HUES6 (cell line): ENCODE data around the gene TRIM58.

Experiments
- H3K27ac ChIP-seq: 2 replicates; pipeline ENCODE4 v1.7.0; 2013; ENCODE audit warnings: low read depth, mild to moderate bottlenecking, low read length, inconsistent platforms
- H3K27me3 ChIP-seq: 2 replicates; pipeline ENCODE4 v1.6.1; 2013; ENCODE audit warnings: low read length; ENCODE audit not compliant: control insufficient read depth, insufficient read depth
- H3K36me3 ChIP-seq: 2 replicates; pipeline ENCODE4 v1.6.1; 2013; ENCODE audit warnings: low read length; ENCODE audit not compliant: control insufficient read depth, insufficient read depth
- H3K4me1 ChIP-seq: 2 replicates; pipeline ENCODE4 v1.6.1; 2013; ENCODE audit warnings: low read length; ENCODE audit not compliant: control insufficient read depth, insufficient read depth
- H3K4me3 ChIP-seq: 2 replicates; pipeline ENCODE4 v1.5.1; 2013; ENCODE audit warnings: low read depth, low read length
- H3K9ac ChIP-seq: one replicate; pipeline ENCODE4 v1.6.1; 2013; ENCODE audit warnings: mild to moderate bottlenecking, low read length
- H3K9me3 ChIP-seq: 2 replicates; pipeline ENCODE4 v1.6.1; 2013; ENCODE audit warnings: low read depth, low read length; ENCODE audit not compliant: control insufficient read depth, insufficient read depth

TRIM58 gene

DNA sequence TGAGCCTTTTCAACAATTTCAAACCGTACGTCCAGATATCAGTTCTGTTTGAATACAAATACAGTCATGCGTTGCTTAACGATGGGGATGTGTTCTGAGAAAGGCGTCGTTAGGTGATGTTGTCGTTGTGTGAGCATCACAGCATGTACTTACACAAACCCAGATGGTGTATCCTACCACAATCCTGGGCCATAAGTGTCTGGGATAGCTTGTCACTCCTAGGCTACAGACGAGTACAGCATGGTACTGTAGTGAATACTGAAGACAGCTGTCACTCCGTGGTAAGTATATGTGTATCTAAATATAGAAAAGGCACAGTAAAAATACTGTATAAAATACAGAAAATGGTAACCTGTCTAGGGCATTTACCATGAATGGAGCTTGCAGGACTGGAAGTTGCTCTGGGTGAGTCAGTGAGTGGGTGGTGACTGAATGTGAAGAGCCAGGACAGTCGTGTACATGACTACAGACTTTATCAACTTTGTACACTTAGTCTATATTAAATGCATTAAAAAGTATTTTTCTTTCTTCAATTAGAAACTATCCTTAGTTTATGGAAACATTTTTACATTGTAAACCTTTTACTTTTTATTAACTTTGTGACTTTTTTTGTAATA, 27.9 kb downstream of the TRIM58 start:
- H3K36me3 ChIP-seq, result no peaks in the 10 kb centered on the region
- no peak overlapping the region for H3K27ac ChIP-seq
- no peak overlapping the region for H3K4me3 ChIP-seq
- H3K27me3 ChIP-seq, result no peaks in the 10 kb centered on the region
- H3K9me3 ChIP-seq, result peaks cover 7% of the 10 kb centered on the region; the same call in 1 of the 2 replicates
- H3K9ac ChIP-seq, result no peak overlapping the region
- no peaks in the 10 kb centered on the region for H3K4me1 ChIP-seq

DNA sequence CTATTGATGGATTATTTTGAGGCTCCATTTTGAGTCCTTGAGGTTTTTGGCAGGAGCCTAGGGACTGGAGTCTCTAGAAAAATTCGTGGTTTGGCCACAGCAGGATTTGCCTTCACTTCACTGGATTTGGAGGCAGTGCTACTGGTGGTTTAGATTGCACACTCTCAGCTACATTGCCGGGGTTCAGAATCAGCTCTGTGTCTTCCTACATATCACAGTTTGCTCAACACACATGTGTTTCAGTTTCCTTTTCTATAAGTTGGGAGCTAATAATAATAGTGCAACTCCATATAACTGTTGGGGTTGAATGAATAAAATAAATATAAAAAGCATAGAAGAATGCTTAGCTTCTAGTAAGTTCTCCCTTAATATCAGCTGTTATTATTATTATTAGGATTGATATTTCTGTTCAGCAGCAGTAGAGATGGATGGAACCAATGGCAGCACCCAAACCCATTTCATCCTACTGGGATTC, 38.2 kb downstream of the TRIM58 start, which contains the start of gene OR2W3:
Gene OR2W3 (plus strand): TSS at position 425 of the 475 bp plus-strand sequence. CDS start 0 bp downstream, at position 425.
- H3K27ac ChIP-seq, result no peak within 1 kb of the TSS
- no peaks in the 10 kb centered on the region for H3K4me1 ChIP-seq
- peaks cover 24% of the 10 kb centered on the region for H3K9me3 ChIP-seq
- H3K9ac ChIP-seq, result no peak within 1 kb of the TSS
- no peaks in the 10 kb centered on the region for H3K27me3 ChIP-seq
- no peak within 1 kb of the TSS for H3K4me3 ChIP-seq
- H3K36me3 ChIP-seq, result no peaks in the 10 kb centered on the region

DNA sequence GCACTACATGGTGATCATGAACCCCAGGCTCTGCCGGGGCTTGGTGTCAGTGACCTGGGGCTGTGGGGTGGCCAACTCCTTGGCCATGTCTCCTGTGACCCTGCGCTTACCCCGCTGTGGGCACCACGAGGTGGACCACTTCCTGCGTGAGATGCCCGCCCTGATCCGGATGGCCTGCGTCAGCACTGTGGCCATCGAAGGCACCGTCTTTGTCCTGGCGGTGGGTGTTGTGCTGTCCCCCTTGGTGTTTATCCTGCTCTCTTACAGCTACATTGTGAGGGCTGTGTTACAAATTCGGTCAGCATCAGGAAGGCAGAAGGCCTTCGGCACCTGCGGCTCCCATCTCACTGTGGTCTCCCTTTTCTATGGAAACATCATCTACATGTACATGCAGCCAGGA, 39.0 kb downstream of the TRIM58 start:
- no peak overlapping the region for H3K9ac ChIP-seq
- no peaks in the 10 kb centered on the region for H3K4me1 ChIP-seq
- no peak overlapping the region for H3K4me3 ChIP-seq
- H3K27me3 ChIP-seq, result no peaks in the 10 kb centered on the region
- H3K9me3 ChIP-seq, result peaks cover 27% of the 10 kb centered on the region
- H3K36me3 ChIP-seq, result no peaks in the 10 kb centered on the region
- no peak overlapping the region for H3K27ac ChIP-seq

DNA sequence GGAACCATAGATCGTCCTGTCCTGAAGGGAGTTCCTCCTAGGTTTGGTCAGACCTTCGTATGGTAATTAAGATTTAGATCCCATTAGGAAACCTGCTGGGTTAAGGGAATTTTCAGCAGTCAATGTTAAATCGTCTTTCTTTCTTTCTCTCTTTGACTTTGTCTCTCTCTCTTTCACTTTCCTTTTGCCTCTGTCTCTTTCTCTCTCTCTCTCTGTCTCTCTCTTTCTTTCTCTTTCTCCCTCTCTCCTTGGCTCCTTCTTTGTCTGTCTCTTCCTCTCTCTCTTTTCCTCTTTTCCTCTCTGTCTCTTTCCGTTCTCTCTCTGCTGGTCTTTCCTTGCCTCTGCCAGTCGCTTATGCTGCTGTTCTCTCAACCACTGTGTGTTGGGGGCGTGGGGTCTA, 47.1 kb downstream of the TRIM58 start:
- Histone ChIP-seq H3K27ac (no peak overlapping the region), H3K27me3 (no peaks in the 10 kb centered on the region), H3K9ac (no peak overlapping the region), H3K4me3 (no peak overlapping the region), H3K9me3 (peaks cover 23% of the 10 kb centered on the region; the same call in 1 of the 2 replicates), H3K36me3 (no peaks in the 10 kb centered on the region), H3K4me1 (no peaks in the 10 kb centered on the region)

DNA sequence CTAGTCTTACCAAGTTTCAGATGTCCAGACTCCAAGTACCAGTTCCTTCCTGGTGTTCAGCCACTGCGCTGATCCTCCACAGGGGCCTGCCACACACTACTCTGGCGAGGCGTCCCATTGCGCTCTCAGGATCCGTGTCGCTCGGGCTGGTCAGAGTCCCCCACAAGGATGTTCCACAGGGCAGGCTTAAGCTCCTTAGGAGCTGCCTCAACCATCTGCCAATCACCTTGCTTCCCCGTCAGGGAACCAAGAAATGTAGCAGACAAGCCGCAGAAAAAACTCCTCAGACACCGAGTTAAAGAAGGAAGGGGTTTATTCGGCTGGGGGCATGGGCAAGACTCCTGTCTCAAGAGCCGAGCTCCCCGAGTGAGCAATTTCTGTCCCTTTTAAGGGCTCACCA, 48.2 kb downstream of the TRIM58 start:
- no peaks in the 10 kb centered on the region for H3K27me3 ChIP-seq
- H3K9me3 ChIP-seq, result peaks cover 23% of the 10 kb centered on the region; the same call in 1 of the 2 replicates
- no peaks in the 10 kb centered on the region for H3K4me1 ChIP-seq
- no peak overlapping the region for H3K9ac ChIP-seq
- no peaks in the 10 kb centered on the region for H3K36me3 ChIP-seq
- no peak overlapping the region for H3K4me3 ChIP-seq
- H3K27ac ChIP-seq, result no peak overlapping the region

DNA sequence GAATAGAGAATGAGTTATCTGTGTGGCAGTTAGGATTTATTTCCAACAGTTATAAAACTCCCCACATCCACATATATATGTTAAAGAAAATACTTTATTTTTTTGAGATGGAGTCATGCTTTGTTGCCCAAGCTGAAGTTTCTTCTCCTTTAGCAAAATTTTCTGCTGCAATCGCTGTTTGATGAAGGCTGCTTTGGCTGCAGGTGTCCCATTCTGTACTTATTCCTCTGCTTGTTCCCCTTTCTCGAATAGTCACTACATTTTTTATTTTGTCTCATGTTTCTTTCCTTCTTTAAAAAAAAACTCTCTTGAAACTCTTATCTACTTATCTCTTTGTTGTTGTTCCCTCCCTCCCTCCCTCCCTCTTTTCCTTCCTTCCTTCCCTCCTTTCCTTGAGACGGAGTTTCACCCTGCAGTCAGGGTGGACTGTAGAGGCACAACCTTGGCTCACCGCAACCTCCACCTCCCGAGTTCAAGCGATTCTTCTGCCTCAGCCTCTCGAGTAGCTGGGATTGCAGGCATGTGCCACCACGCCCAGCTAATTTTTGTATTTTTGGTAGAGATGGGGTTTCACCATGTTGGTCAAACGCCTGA, 49.0 kb downstream of the TRIM58 start:
- Histone ChIP-seq H3K9ac (no peak overlapping the region), H3K4me1 (no peaks in the 10 kb centered on the region), H3K27ac (no peak overlapping the region), H3K36me3 (no peaks in the 10 kb centered on the region), H3K9me3 (peaks cover 25% of the 10 kb centered on the region; the same call in 1 of the 2 replicates), H3K4me3 (no peak overlapping the region), H3K27me3 (no peaks in the 10 kb centered on the region)

DNA sequence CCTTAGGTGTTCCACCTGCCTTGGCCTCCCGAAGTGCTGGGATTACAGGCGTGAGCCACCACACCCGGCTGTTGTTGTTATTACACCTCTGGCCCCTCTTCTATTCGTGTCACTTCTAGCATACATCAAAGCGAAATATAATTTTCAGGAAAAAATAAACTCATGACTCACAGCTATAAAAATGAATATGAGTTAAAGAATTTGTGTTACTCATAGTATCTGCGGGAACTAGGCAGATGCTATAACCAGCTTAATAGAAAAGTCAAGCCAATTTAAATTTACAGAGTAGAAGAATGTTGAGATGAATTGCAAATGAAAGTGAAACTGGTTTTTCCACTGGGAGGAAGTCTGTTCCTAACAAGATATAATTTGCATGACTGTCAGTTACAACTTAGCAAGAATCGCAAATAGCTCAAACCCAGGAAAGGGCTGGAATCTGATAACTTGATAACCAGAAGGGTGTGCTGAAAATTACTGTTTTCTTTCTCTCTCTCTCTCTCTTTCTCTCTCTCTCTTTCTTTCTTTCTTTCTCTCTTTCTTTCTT, 49.6 kb downstream of the TRIM58 start:
- no peak overlapping the region for H3K27ac ChIP-seq
- no peaks in the 10 kb centered on the region for H3K27me3 ChIP-seq
- no peaks in the 10 kb centered on the region for H3K36me3 ChIP-seq
- no peak overlapping the region for H3K9ac ChIP-seq
- H3K4me1 ChIP-seq, result no peaks in the 10 kb centered on the region
- no peak overlapping the region for H3K4me3 ChIP-seq
- H3K9me3 ChIP-seq, result peaks cover 29% of the 10 kb centered on the region

DNA sequence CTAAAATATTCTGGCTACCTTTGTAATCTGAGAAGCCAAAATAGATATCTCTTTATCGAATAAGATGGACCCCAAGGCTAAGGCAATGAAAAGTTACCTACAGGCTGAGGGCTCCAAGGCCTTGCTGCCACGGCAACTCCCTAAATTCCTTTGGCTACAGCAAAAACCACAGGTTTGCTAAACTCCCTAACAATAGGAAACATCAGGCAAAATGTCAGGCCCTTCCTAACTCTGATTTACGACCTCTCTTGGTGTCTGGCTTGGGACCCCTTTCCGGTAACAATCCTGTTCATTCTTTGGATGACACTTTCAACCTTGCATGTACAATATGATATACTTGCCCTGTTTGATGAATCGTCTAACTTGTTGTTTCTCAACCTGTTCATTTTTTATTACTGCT, 51.8 kb downstream of the TRIM58 start:
- H3K36me3 ChIP-seq, result no peaks in the 10 kb centered on the region
- H3K4me1 ChIP-seq, result no peaks in the 10 kb centered on the region
- H3K9me3 ChIP-seq, result peaks cover 36% of the 10 kb centered on the region
- no peak overlapping the region for H3K27ac ChIP-seq
- no peaks in the 10 kb centered on the region for H3K27me3 ChIP-seq
- no peak overlapping the region for H3K4me3 ChIP-seq
- no peak overlapping the region for H3K9ac ChIP-seq

DNA sequence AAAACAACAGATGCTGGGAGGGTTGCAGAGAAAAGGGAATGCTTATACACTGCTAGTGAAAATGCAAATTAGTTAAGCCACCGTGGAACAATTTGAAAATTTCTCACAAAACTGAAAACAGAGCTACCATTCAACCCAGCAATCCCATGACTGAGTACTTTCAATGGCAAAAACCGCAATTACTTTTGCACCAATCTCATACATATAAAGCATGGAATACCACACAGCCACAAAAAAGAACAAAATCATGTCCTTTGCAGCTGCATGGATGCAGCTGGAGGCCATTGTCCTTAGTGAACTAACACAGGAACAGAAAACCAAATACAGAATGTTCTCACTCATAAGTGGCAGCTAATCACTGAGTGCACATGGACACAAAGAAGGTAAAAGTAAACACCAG, 56.8 kb downstream of the TRIM58 start:
- peaks cover 35% of the 10 kb centered on the region for H3K9me3 ChIP-seq
- H3K9ac ChIP-seq, result no peak overlapping the region
- no peaks in the 10 kb centered on the region for H3K36me3 ChIP-seq
- no peak overlapping the region for H3K4me3 ChIP-seq
- no peaks in the 10 kb centered on the region for H3K27me3 ChIP-seq
- no peaks in the 10 kb centered on the region for H3K4me1 ChIP-seq
- no peak overlapping the region for H3K27ac ChIP-seq

DNA sequence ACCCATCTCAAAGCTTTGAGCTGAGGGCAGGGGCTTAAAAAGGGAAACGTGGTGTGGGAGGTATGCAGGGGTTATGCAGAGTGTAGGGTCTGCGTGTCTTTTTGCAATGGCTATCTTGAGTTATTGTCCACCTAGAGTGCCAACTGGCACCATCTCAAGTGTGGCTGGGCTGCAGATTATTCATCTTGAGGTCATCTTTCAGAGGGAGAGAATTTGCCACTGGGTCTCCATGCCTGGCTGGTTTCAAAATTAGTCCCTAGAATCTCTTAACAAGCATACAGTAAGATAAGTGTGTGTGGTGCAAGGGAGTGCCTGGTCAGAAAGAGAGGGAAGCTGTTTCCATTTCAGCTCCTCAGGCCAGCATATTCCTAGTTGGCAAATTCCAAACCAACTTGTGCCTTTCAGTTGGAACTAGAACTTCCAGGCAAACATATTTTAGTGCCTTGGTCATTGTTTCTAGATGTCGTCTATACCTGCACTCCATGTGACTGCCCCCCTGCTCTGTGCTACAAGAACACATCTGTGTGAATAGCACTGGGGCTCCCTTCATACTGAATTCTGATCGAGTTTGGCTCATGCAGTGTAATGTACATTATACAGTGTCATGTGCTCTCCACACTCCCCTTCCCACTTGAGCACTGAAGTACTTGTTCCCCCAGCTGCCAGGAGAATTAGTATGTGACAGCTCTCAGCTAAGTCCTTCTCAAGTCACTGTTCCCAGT, 58.1 kb downstream of the TRIM58 start:
- H3K36me3 ChIP-seq, result no peaks in the 10 kb centered on the region
- peaks cover 38% of the 10 kb centered on the region for H3K9me3 ChIP-seq
- H3K9ac ChIP-seq, result no peak overlapping the region
- H3K4me3 ChIP-seq, result no peak overlapping the region
- no peaks in the 10 kb centered on the region for H3K27me3 ChIP-seq
- no peak overlapping the region for H3K27ac ChIP-seq
- H3K4me1 ChIP-seq, result no peaks in the 10 kb centered on the region

DNA sequence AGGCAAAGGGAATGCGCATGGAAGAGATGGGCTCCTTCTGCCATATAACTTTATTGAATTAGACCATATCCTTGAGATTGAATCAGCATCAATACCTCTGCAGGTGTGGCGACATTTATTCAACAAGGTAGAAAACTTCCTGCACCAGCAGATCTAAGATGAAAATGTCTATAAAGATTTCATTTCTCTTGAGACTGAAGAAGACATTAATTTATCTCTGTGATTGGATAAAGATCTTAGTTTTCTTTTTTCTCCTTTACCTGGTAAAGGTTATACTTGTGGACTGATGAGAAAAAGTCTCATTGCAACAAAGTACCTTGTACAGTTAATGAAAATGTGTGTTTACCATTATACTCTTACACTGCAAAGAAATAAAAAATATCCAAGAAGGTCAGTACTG, 63.0 kb downstream of the TRIM58 start, which contains the start of gene OR2T8:
Gene OR2T8 (plus strand): TSS at position 301 of the 400 bp plus-strand sequence. CDS start 766 bp downstream, outside the sequence.
- no peaks in the 10 kb centered on the region for H3K4me1 ChIP-seq
- no peaks in the 10 kb centered on the region for H3K27me3 ChIP-seq
- H3K36me3 ChIP-seq, result no peaks in the 10 kb centered on the region
- H3K4me3 ChIP-seq, result no peak within 1 kb of the TSS
- peaks cover 19% of the 10 kb centered on the region; the same call in 1 of the 2 replicates for H3K9me3 ChIP-seq
- no peak within 1 kb of the TSS for H3K27ac ChIP-seq
- no peak within 1 kb of the TSS for H3K9ac ChIP-seq
